HepG2 (cell line): Measurements from ENCODE around the gene ITK. TPM values are rescaled to one million over a fixed set of nuclear protein-coding genes. Genes with fewer than 3 reads are reported as not detected.
A peak's percentile ranks its signal among the peaks of the same experiment; 100 is the strongest.

Source experiments
- BRCA1 ChIP-seq: sonication (generic); formaldehyde crosslinking; IDR thresholded peaks from 2 replicates; pipeline ENCODE4 v1.4.0; 2020; ENCODE audit warnings: missing genetic modification reagents
- ELF3 ChIP-seq: IDR thresholded peaks from 2 replicates; pipeline ENCODE4 v1.6.1; 2016; ENCODE audit warnings: missing genetic modification reagents, missing compliant biosample characterization
- HMGXB4 ChIP-seq, 2 experiments: sonication (generic) in 1 of 2; formaldehyde crosslinking in 1 of 2; IDR thresholded peaks; 2 replicates each; pipeline versions ENCODE4 v1.4.0 to v1.6.1; 2018 to 2020; ENCODE audit warnings: missing genetic modification reagents in 2 of 2, borderline replicate concordance in 1 of 2, low read depth in 1 of 2, mild to moderate bottlenecking in 1 of 2, missing biosample characterization in 1 of 2
- HNRNPL ChIP-seq: fragments of 200-400 bp; formaldehyde crosslinking; IDR thresholded peaks from 2 replicates; pipeline ENCODE4 v1.6.1; 2017; ENCODE audit warnings: mild to moderate bottlenecking, low read depth, low read length
- HNRNPUL1 ChIP-seq: fragments of 200-400 bp; formaldehyde crosslinking; IDR thresholded peaks from 2 replicates; pipeline ENCODE4 v1.6.1; 2017; ENCODE audit warnings: low read depth, mild to moderate bottlenecking, low read length, moderate library complexity
- KAT7 ChIP-seq: IDR thresholded peaks from 2 replicates; pipeline ENCODE4 v1.6.1; 2018; ENCODE audit warnings: borderline replicate concordance, missing compliant biosample characterization
- MAX ChIP-seq: IDR thresholded peaks from 2 replicates; pipeline ENCODE4 v1.6.1; 2012; ENCODE audit warnings: inconsistent platforms
- MAZ ChIP-seq, 2 experiments: sonication (generic) in 1 of 2; formaldehyde crosslinking in 1 of 2; IDR thresholded peaks; 2 replicates each; pipeline versions ENCODE4 v1.5.0 to v1.6.1; 2012 to 2020; ENCODE audit warnings: low read depth in 2 of 2, mild to moderate bottlenecking in 2 of 2, borderline replicate concordance in 1 of 2, improper control_type of control experiment in 1 of 2, low read length in 1 of 2, missing genetic modification reagents in 1 of 2, moderate library complexity in 1 of 2
- NAIF1 ChIP-seq: sonication (generic); formaldehyde crosslinking; IDR thresholded peaks from 2 replicates; pipeline ENCODE4 v1.5.0; 2020; ENCODE audit warnings: mild to moderate bottlenecking, missing genetic modification reagents, borderline replicate concordance
- PPARG ChIP-seq: conservative IDR thresholded peaks from 2 replicates; pipeline ENCODE4 v1.6.1; 2016; ENCODE audit warnings: missing biosample characterization, missing genetic modification reagents
- PRPF4 ChIP-seq: fragments of 200-400 bp; formaldehyde crosslinking; IDR thresholded peaks from 2 replicates; pipeline ENCODE4 v1.6.1; 2016; ENCODE audit warnings: low read length, low read depth; ENCODE audit not compliant: poor library complexity, severe bottlenecking
- RORA ChIP-seq: sonication (generic); formaldehyde crosslinking; IDR thresholded peaks from 2 replicates; pipeline ENCODE4 v1.5.0; 2020; ENCODE audit warnings: mild to moderate bottlenecking, missing genetic modification reagents, moderate library complexity
- SALL2 ChIP-seq: sonication (generic); formaldehyde crosslinking; IDR thresholded peaks from 2 replicates; pipeline ENCODE4 v1.8.1; 2023; ENCODE audit warnings: mild to moderate bottlenecking, missing genetic modification reagents, inconsistent platforms
- TAF15 ChIP-seq: fragments of 200-400 bp; formaldehyde crosslinking; IDR thresholded peaks from one replicate; pipeline ENCODE4 v1.6.1; 2018; ENCODE audit warnings: mild to moderate bottlenecking, low read depth, low read length; ENCODE audit not compliant: poor library complexity, severe bottlenecking
- ZFP91 ChIP-seq: sonication (generic); formaldehyde crosslinking; IDR thresholded peaks from 2 replicates; pipeline ENCODE4 v1.9.0; 2022; ENCODE audit warnings: missing genetic modification reagents, mild to moderate bottlenecking, borderline replicate concordance
- ZNF383 ChIP-seq: sonication (generic); formaldehyde crosslinking; IDR thresholded peaks from 2 replicates; pipeline ENCODE4 v1.4.0; 2020; ENCODE audit warnings: missing genetic modification reagents, mild to moderate bottlenecking, borderline replicate concordance
- ZNF468 ChIP-seq: sonication (generic); formaldehyde crosslinking; IDR thresholded peaks from 2 replicates; pipeline ENCODE4 v1.8.0; 2022; ENCODE audit warnings: mild to moderate bottlenecking, moderate library complexity, missing genetic modification reagents
- ZNF550 ChIP-seq: sonication (generic); formaldehyde crosslinking; IDR thresholded peaks from 2 replicates; pipeline ENCODE4 v1.4.0; 2020; ENCODE audit warnings: mild to moderate bottlenecking, missing genetic modification reagents, borderline replicate concordance
- ZNF552 ChIP-seq: sonication (generic); formaldehyde crosslinking; IDR thresholded peaks from 2 replicates; pipeline ENCODE4 v1.9.0; 2022; ENCODE audit warnings: missing genetic modification reagents, mild to moderate bottlenecking, borderline replicate concordance
- polyA plus RNA-seq, 8 experiments: library from polyadenylated mRNA; depleted of rRNA in 3 of 8; stranded (reverse) in 7 of 8; unstranded in 1 of 8; fragments of >200 nt; fragmentation: Illumina TruSeq in 4 of 8; extraction: Trizol in 4 of 8; gene quantifications; 2 replicates each; pipeline versions ENCODE4 v1.2.1 to v1.2.3, GENCODE V29; 2011 to 2016; ENCODE audit warnings: low read depth in 4 of 8, missing spikeins in 1 of 8, mixed read lengths in 1 of 8; ENCODE audit not compliant: insufficient read depth in 1 of 8
- total RNA-seq, 5 experiments: library from RNA; depleted of rRNA; stranded (reverse); fragments of >200 nt; fragmentation: Illumina TruSeq; extraction: Trizol; gene quantifications; 2 replicates each; pipeline ENCODE4 v1.2.3, GENCODE V29; 2016; ENCODE audit warnings: low read depth in 1 of 5
- TF ChIP-seq, protein P1 (sequence below): IDR thresholded peaks from 2 replicates; pipeline ENCODE4 v1.4.0; 2020; ENCODE audit warnings: mild to moderate bottlenecking, missing genetic modification reagents

ITK gene
- total and polyA plus RNA-seq, 2 of the 13 experiments (the other 11 are each of a cell fraction or from before 2014, with no cell fraction given) = 0.01 TPM; not detected in 1

GRCh38 chr5:157266286-157267007 is 85.8 kb downstream of the ITK start (continued):
- TF ChIP-seq MAX = peak; percentile 31; the same call in 1 of the 2 replicates
- no peak for TF ChIP-seq BRCA1 (CRISPR knock-in tag)
- TF ChIP-seq HMGXB4 (CRISPR knock-in tag; IDR thresholded peaks at IDR 0.05; ENCODE audit: borderline replicate concordance in 1 of 2, low read depth in 1 of 2) = no peak
- no peak for TF ChIP-seq MAZ (IDR thresholded peaks at IDR 0.05; ENCODE audit: borderline replicate concordance, low read depth, low read length)
- peak; percentile 39; the same call in 1 of the 2 replicates for TF ChIP-seq MAZ (CRISPR knock-in tag; IDR thresholded peaks at IDR 0.05; ENCODE audit: low read depth)
- TF ChIP-seq TAF15 = no peak
- no peak for TF ChIP-seq NAIF1 (CRISPR knock-in tag)
- TF ChIP-seq ZNF468 = no peak
- no peak for TF ChIP-seq KAT7 (CRISPR knock-in tag)
- TF ChIP-seq, protein P1, sequence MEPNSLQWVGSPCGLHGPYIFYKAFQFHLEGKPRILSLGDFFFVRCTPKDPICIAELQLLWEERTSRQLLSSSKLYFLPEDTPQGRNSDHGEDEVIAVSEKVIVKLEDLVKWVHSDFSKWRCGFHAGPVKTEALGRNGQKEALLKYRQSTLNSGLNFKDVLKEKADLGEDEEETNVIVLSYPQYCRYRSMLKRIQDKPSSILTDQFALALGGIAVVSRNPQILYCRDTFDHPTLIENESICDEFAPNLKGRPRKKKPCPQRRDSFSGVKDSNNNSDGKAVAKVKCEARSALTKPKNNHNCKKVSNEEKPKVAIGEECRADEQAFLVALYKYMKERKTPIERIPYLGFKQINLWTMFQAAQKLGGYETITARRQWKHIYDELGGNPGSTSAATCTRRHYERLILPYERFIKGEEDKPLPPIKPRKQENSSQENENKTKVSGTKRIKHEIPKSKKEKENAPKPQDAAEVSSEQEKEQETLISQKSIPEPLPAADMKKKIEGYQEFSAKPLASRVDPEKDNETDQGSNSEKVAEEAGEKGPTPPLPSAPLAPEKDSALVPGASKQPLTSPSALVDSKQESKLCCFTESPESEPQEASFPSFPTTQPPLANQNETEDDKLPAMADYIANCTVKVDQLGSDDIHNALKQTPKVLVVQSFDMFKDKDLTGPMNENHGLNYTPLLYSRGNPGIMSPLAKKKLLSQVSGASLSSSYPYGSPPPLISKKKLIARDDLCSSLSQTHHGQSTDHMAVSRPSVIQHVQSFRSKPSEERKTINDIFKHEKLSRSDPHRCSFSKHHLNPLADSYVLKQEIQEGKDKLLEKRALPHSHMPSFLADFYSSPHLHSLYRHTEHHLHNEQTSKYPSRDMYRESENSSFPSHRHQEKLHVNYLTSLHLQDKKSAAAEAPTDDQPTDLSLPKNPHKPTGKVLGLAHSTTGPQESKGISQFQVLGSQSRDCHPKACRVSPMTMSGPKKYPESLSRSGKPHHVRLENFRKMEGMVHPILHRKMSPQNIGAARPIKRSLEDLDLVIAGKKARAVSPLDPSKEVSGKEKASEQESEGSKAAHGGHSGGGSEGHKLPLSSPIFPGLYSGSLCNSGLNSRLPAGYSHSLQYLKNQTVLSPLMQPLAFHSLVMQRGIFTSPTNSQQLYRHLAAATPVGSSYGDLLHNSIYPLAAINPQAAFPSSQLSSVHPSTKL (CRISPR knock-in tag) = no peak
- no peak for TF ChIP-seq ZNF550 (CRISPR knock-in tag)
- no peak for TF ChIP-seq ZNF552 (CRISPR knock-in tag)
- TF ChIP-seq HNRNPUL1 = no peak
- no peak for TF ChIP-seq SALL2 (CRISPR knock-in tag)
- TF ChIP-seq PRPF4 = no peak
- TF ChIP-seq ELF3 (CRISPR knock-in tag) = 0 out of 2 replicates have a peak, but pooled peaks have one; percentile 11
- TF ChIP-seq HNRNPL = no peak
- no peak for TF ChIP-seq ZNF383 (CRISPR knock-in tag)
- no peak for TF ChIP-seq ZFP91
- TF ChIP-seq RORA = no peak
- TF ChIP-seq PPARG (CRISPR knock-in tag) = no peak
